Transverse colon (tissue), 4 donors: ENCODE data around the gene HS3ST3A1. TPM values are rescaled to one million over a fixed set of nuclear protein-coding genes. Genes with fewer than 3 reads are reported as not detected.

Experiments used
- DNase-seq: peaks from one replicate; pipeline ENCODE4 v3.0.0-alpha.2; 2019
- H3K27ac ChIP-seq, 4 donors: fragments of 200-600 bp; sonication (generic); 2 replicates each; pipeline ENCODE4 v1.5.1; 2016 to 2018; ENCODE audit warnings: inconsistent platforms in 4 of 4
- H3K27me3 ChIP-seq: fragments of 200-600 bp; sonication (generic); 2 replicates; pipeline ENCODE4 v1.5.1; 2017; ENCODE audit warnings: inconsistent platforms
- H3K36me3 ChIP-seq, 4 donors: fragments of 200-600 bp; sonication (generic); 2 replicates each; pipeline ENCODE4 v1.5.1; 2017 to 2019; ENCODE audit warnings: inconsistent platforms in 4 of 4
- H3K4me1 ChIP-seq, 4 donors: fragments of 200-600 bp; sonication (generic); 2 replicates each; pipeline ENCODE4 v1.5.1; 2017 to 2020; ENCODE audit warnings: inconsistent platforms in 4 of 4
- H3K4me3 ChIP-seq, 4 donors: fragments of 200-600 bp; sonication (generic); 1 replicate in 1 of 4; 2 replicates in 3 of 4; pipeline versions ENCODE4 v1.5.1 to v1.6.1; 2017 to 2019; ENCODE audit warnings: inconsistent platforms in 4 of 4
- H3K9me3 ChIP-seq, 2 donors: fragments of 200-600 bp; sonication (generic); 2 replicates each; pipeline ENCODE4 v1.5.1; 2017 to 2019; ENCODE audit warnings: inconsistent platforms in 2 of 2
- EP300 ChIP-seq: sonication (generic); formaldehyde crosslinking; IDR thresholded peaks from one replicate; pipeline ENCODE4 v1.6.1; 2017; ENCODE audit warnings: antibody characterized with exemption, low read depth
- POLR2A ChIP-seq: fragments of 450-650 bp; IDR thresholded peaks from one replicate; pipeline ENCODE4 v1.6.1; 2016; ENCODE audit warnings: antibody characterized with exemption, mild to moderate bottlenecking, moderate library complexity
- POLR2AphosphoS5 ChIP-seq, 3 donors: sonication (generic); formaldehyde crosslinking; IDR thresholded peaks; one replicate each; pipeline ENCODE4 v1.6.1; 2016; ENCODE audit warnings: antibody characterized with exemption in 3 of 3
- WGBS, 2 donors: methylation state at CpG; one replicate each; pipeline ENCODE4 v1.1.5; 2018; ENCODE audit warnings: low coverage in 1 of 2; 5-methylcytosine and 5-hydroxymethylcytosine counted together
- in situ Hi-C, 4 donors: fragments of 200-750 bp; cut with MboI; loops; one replicate each; pipeline versions ENCODE4 v1.15.0 to v1.15.1; 2017; ENCODE audit warnings: low sequenced_read_pairs in 3 of 4, low pct_ligation_motif_present in 1 of 4, low pct_unique_long_range_greater_than_20kb in 1 of 4
- intact Hi-C: fragments of 100-400 bp; cut with DNase I; formaldehyde crosslinking; loops from one replicate; pipeline ENCODE4 v1.15.1; 2023; ENCODE audit warnings: low total_unique reads
- total RNA-seq, 4 donors: library from RNA; depleted of rRNA; stranded (reverse); fragments of >200 nt; gene quantifications; one replicate each; pipeline ENCODE4 v1.1.0, GENCODE V29; 2016
- TF ChIP-seq, protein P1 (sequence below), 5 experiments: fragments of 200-600 bp in 3 of 5; fragments of 450-650 bp in 2 of 5; sonication (generic) in 3 of 5; IDR thresholded peaks; 1 replicate in 2 of 5; 2 replicates in 3 of 5; pipeline ENCODE4 v1.5.1; 2016 to 2017; ENCODE audit warnings: antibody characterized with exemption in 5 of 5, inconsistent platforms in 3 of 5, mild to moderate bottlenecking in 2 of 5, moderate library complexity in 1 of 5

HS3ST3A1 gene
- total RNA-seq, 4 donors from 2014 or later: 0.41 to 3.6 (median 1.8) TPM

DNA sequence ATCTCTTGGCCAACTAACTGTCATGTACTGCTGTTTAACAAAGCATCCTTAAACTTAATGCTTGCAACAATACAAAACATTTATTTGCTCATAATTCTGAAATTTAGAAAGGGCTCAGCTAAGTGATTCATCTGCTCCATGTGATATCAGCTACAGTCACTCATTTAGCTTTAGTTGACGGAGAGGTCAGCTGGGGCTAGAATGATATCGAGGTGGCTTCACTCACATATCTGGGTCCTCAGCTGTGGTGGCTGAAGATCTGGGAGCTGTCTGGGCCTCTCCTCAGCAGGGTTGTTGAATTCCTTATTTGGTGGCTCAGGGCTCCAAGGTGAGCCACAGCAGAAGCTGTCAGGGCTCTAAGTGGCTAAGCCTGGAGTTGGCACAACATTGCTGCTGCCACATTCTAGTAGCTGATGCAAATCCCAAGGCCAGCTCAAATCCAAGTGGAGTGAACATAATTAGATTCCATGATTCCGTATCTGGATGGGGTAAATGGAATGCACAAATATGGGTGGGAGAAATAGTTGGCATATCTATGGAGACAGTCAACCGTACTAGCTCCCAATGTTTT, 62.8 kb downstream of the HS3ST3A1 start:
- no peaks in the 10 kb centered on the region for H3K27me3 ChIP-seq
- no peak for DNase-seq
- intact Hi-C loops: no loop called here
- peaks cover 0 to 9% of the 10 kb centered on the region in 2 donors for H3K9me3 ChIP-seq
- H3K27ac ChIP-seq: no peak overlapping the region
- H3K4me1 ChIP-seq: no peaks in the 10 kb centered on the region
- TF ChIP-seq POLR2AphosphoS5 (IDR thresholded peaks at IDR 0.05) (no peak), EP300 (no peak), POLR2A (no peak)
- TF ChIP-seq, protein P1, sequence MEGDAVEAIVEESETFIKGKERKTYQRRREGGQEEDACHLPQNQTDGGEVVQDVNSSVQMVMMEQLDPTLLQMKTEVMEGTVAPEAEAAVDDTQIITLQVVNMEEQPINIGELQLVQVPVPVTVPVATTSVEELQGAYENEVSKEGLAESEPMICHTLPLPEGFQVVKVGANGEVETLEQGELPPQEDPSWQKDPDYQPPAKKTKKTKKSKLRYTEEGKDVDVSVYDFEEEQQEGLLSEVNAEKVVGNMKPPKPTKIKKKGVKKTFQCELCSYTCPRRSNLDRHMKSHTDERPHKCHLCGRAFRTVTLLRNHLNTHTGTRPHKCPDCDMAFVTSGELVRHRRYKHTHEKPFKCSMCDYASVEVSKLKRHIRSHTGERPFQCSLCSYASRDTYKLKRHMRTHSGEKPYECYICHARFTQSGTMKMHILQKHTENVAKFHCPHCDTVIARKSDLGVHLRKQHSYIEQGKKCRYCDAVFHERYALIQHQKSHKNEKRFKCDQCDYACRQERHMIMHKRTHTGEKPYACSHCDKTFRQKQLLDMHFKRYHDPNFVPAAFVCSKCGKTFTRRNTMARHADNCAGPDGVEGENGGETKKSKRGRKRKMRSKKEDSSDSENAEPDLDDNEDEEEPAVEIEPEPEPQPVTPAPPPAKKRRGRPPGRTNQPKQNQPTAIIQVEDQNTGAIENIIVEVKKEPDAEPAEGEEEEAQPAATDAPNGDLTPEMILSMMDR (IDR thresholded peaks at IDR 0.05): no peak
- H3K36me3 ChIP-seq: no peaks in the 10 kb centered on the region
- no peak overlapping the region for H3K4me3 ChIP-seq
- in situ Hi-C loops: loop anchor here in 1 of 4 donors (25.0 kb wide), 1 partner anchor 98 kb away; no protein-coding TSS in a partner anchor
- WGBS, 2 donors: 80 to 100% methylated on average over 2 to 4 of the region's 4 CpGs

DNA sequence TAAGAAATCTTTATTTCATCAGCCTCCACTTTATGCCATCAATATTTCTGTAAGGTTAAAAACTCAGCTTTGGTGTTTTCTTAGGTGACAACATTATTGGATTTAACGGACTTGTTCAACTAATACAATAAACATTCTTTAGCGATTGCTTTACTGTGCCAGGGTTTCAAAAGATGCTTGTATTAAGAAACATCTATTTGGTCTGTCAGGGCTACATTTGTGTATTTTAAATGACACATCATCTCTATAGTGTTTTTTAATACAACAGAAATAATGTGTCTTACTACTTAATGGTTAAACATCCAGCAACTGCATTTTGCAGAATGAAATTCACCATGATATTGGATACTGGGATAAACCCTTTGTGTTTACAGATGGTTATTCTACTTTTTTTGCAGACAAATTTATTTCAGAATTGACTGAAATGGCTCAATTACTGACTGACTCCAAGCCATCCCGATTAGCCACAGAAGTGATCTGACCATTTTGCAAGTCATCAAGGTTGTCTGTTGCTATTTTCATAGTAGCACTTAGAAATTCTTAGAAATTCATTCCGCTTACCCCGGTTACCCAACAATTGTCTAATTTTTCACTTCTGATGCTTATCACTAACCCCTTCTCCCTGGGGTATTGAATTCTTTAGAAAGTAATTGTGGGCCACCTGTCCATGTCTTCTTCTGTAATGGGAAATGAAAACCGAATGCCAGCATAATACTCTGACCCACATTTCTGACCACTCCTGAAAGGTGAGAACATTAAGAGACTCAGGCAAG, 63.7 kb downstream of the HS3ST3A1 start:
- H3K27ac ChIP-seq: no peak overlapping the region
- 84 to 88% methylated on average over 5 to 6 of the region's 6 CpGs for WGBS, 2 donors
- TF ChIP-seq POLR2AphosphoS5 (IDR thresholded peaks at IDR 0.05): no peak
- TF ChIP-seq EP300: no peak
- no peak for TF ChIP-seq POLR2A
- TF ChIP-seq, protein P1 (IDR thresholded peaks at IDR 0.05): no peak
- no peaks in the 10 kb centered on the region for H3K27me3 ChIP-seq
- no peaks in the 10 kb centered on the region for H3K36me3 ChIP-seq
- no peak overlapping the region for H3K4me3 ChIP-seq
- no peak for DNase-seq
- in situ Hi-C loops: loop anchor here in 1 of 4 donors (25.0 kb wide), 1 partner anchor 99 kb away; no protein-coding TSS in a partner anchor
- H3K4me1 ChIP-seq: no peaks in the 10 kb centered on the region
- intact Hi-C loops: no loop called here
- peaks cover 0 to 9% of the 10 kb centered on the region in 2 donors for H3K9me3 ChIP-seq

DNA sequence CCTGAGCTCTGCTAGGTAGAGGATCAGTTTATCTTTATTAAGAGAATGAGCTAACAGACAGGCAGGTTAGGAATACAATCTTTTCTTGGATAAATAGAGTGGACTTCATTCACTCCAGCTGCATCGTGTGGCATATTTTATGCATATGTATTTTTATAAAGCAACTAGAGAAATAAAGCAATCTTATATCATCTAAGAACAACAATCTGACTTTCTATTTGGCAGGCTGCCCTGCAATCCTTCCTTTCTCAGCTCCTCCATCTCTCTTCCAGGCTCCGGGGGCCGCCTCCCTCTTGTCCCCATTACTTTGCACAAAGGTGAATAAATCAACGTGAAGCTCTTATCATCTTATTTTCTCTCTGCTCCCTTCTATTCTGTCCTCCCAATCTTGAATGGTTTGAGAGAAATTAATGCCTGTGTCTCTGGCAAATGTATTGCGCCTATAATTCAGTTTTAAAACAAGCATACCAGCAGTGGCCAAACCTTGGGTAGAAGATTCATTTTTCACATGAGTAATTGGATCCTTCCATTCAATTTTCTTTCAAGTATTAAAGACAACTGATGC, 64.5 kb downstream of the HS3ST3A1 start:
- H3K27ac ChIP-seq: no peak overlapping the region
- no peak for DNase-seq
- no peak for TF ChIP-seq POLR2A
- no peak for TF ChIP-seq EP300
- TF ChIP-seq POLR2AphosphoS5 (IDR thresholded peaks at IDR 0.05): no peak
- TF ChIP-seq, protein P1 (IDR thresholded peaks at IDR 0.05): no peak
- H3K9me3 ChIP-seq: peaks cover 0 to 9% of the 10 kb centered on the region in 2 donors
- no peaks in the 10 kb centered on the region for H3K4me1 ChIP-seq
- no peaks in the 10 kb centered on the region for H3K27me3 ChIP-seq
- no peak overlapping the region for H3K4me3 ChIP-seq
- in situ Hi-C loops (loop anchor here in 1 of 4 donors (25.0 kb wide), 1 partner anchor 100 kb away; no protein-coding TSS in a partner anchor), intact Hi-C loops (no loop called here)
- no peaks in the 10 kb centered on the region for H3K36me3 ChIP-seq
- 64 to 70% methylated on average over 4 to 5 of the region's 5 CpGs for WGBS, 2 donors

GRCh38 chr17:13534946-13535345, 66.8 kb downstream of the HS3ST3A1 start:
- Histone ChIP-seq H3K27me3 (no peaks in the 10 kb centered on the region), H3K4me3 (no peak overlapping the region), H3K4me1 (no peaks in the 10 kb centered on the region), H3K9me3 (peaks cover 0 to 9% of the 10 kb centered on the region in 2 donors), H3K27ac (no peak overlapping the region), H3K36me3 (no peaks in the 10 kb centered on the region)
- in situ Hi-C loops (loop anchor here in 1 of 4 donors (25.0 kb wide), 1 partner anchor 102 kb away; no protein-coding TSS in a partner anchor), intact Hi-C loops (no loop called here)
- no peak for DNase-seq
- TF ChIP-seq EP300 (no peak), POLR2A (no peak), POLR2AphosphoS5 (IDR thresholded peaks at IDR 0.05) (no peak)
- TF ChIP-seq, protein P1 (IDR thresholded peaks at IDR 0.05): no peak
- 76 to 100% methylated on average over 1 of the region's 1 CpG for WGBS, 2 donors
